Measurements from ENCODE around the gene SRSF8. TPM values are rescaled to one million over a fixed set of nuclear protein-coding genes. Genes with fewer than 3 reads are reported as not detected.

Gene SRSF8
- total RNA-seq, 1 donor from 2014 or later, result 28.7 TPM

DNA sequence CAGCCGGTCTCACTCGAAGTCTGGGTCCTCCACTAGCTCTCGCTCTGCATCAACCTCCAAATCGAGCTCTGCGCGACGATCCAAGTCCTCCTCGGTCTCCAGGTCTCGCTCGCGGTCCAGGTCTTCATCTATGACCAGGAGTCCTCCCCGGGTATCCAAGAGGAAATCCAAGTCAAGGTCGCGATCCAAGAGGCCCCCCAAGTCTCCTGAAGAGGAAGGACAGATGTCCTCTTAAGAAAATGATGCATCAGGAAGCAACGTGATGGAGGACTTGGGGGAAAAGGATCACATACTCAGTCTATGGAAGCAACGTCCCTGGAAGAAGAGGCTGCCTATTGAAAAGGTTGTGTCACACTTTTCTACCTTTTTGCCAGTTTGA, 1.1 kb downstream of the SRSF8 start:
- DNase-seq (ENCODE audit: low read depth), result peak; percentile 66

DNA sequence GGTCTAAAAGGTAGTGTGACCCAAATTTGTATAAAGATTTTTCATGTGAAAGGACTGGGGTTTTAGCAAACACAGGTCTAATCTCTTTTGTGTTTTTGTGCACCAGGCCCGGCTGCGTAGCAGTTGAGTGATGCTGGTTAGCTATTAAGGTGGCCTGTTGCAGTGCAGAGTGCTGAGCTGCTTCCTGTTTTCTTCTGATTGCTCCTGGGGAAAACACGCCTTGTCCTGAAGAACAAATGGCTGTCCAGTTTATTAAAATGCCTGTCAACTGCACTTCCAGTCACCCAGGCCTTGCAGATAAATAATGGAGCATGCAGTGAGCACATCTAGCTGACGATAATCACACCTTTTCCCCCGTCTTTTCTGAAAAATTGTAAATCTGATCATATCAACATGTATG, 1.8 kb downstream of the SRSF8 start:
- peak; percentile 95 for DNase-seq (ENCODE audit: low read depth)

- no peak for DNase-seq (ENCODE audit: low read depth)
These were observed 3.8 kb downstream of the SRSF8 start for GRCh38 chr11:95070471-95070870.

- no peak for DNase-seq (ENCODE audit: low read depth)
These were observed 6.2 kb downstream of the SRSF8 start for GRCh38 chr11:95072948-95073347.

DNA sequence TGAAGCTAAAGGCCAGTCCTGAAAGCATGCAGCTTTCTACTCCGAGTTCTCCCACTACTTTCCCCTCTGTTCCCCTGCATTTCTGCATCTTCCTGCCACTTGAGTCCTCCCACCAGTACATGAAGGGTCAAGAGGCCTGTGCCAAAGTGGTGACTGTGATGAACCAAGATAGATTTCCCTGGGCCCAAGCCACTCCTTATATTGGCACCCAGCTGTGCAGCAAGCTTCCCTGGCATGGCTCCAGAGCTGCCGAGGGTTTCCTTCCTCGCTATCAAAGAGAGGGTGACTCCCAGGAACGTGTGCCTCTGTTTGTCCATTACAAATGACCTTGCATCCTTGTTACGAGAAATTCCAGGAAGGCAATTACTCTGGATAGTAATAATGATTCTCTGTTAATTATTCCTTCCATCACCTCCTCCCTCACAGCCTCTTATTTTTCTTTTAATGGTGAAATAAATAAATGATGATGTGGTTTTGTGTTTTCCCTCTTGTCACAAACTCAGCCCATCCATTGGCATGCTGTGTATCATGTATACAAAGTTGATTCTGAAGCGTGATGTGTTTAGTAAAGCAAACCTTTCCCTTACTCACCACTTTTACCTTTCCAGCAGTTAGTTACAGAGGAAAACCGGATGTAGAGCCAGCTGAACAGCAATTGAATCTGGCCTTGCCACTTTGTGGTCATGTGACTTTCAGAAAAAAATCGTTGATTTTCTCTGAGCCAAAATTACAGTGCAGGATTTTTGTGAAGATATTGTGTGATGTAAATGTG, 8.3 kb downstream of the SRSF8 start:
- DNase-seq (ENCODE audit: low read depth), result peak; percentile 85

DNA sequence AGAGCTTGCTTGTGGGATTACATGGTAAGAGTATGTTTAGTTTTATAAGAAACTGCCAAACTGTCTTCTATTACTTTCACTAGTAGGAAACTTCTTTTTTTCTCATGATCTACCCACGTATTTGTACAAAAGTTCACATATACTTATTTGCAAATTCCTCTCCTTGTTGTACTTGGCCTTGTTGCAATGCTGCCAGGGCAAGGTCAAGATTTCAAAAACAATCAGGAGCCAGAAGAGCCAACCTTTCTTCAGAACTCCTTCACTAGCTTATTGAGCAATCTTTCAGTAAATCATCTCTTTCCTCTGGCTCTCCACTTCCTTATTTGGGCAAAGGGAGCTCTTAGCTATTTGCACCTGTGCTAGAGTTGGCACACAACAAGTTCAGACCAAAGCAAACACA, 9.7 kb downstream of the SRSF8 start:
- DNase-seq (ENCODE audit: low read depth), result no peak

DNA sequence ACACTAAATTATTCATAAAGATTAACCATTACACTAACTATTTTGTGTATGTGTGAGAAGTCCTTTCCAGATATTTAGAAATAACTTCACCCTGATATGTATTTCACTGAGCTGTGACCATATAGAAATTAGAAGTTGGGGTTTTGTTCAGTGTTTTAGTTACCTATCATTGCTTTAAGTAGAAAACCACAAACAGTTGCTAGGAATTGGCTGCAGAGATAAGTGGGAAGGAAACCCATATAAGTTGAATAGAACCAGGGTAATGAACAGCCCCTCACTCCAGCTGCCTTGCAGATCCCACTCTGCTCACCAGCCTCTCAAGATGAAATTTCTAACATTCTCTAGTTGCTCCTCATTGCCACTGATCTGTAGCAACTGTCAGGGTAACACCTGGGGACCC, 10.3 kb downstream of the SRSF8 start:
- DNase-seq (ENCODE audit: low read depth), result no peak

DNA sequence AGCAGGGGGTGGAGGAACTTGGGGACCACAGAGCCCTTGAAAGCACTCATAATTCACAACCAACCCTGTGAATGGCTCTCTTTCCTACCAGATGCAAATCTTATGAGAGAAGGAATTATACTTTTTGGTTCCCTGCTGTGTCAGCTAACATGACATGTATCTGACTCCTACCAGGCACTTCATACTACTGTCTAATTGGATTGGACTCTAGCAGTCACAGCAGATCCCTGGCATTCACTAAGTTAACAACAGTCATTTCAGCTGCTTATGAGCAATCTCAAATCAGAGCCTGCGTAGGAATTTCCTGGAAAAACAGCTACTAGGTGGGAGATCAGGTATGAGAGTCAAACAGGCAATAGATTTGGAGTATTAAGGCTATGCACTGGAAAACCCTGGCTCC, 11.8 kb downstream of the SRSF8 start:
- no peak for DNase-seq (ENCODE audit: low read depth)

DNA sequence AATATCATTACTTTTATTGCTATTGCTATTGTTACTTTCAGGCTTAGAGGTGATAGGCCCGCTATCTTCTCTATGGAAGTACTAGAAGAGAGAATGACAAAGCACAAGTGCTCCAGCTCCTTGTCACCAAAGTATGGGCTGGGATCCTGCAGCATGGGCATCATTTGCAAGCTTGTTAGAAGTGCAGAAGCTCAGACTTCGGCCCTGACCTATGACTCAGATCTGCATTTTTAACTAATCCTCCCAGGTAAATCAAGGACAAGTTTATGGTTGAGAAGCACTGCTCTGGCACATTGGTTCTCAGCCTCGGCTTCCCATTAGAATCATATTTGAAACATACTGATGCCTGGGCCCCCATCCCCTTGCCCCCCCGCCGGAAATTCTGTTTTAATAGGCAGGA, 14.3 kb downstream of the SRSF8 start:
- DNase-seq (ENCODE audit: low read depth), result no peak

DNA sequence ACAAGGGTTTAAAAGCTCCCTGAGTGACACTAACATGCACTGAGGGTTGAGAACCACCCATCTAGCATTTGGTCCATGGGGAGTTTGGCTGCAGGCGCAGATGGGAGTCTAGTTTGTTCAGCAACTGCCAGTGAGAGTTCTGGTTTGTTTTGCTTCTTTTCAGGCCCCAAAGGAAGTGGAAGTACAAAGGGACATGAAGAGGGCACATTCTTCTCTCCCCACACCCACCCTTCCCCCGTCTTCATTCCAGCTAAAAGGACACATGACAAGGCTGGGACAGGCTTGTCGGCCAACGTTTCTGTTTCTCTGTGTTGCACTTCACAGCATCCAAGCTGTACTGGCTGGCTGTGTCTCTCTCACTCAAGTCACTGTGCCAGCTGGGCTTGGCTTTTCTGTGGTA, 14.7 kb downstream of the SRSF8 start:
- DNase-seq (ENCODE audit: low read depth), result no peak

DNA sequence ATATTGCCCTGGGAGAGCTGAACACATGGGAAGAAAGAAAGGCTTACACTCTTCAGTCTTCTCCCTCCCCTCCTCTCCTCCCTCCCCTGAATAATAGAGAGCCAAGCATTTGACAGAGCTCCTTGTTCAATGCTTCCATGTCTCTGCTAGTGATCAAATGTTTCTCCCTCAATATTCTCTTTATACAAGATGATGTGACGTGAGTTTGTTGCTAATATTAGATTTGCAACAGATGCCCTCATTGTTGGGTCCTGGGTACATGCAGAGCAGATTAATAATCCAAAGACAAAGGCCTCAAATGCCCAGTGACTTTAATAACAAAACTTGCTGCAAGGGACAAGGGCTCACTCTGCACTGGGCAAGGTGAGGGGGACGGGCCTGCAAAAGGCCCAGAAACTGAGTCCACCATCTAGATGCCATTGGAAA, 15.9 kb downstream of the SRSF8 start:
- DNase-seq (ENCODE audit: low read depth), result no peak

DNA sequence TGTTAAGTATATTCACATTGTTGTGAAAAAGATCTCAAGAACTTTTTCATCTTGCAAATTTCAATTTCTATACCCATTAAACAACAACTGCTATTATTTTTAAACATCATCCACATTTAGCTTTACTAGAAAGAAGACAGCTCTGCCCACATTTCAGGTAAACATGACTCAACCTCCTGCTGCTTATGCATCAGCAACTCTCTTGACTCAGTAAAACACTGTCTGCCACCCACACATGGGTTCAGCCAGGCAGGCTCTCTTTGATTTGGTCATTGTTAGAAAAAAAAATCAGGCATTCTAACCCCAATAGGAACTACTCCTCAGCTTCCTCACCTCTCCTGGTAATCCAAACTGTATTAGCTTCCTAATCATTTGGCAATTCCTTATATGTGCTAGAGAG, 17.8 kb downstream of the SRSF8 start:
- DNase-seq (ENCODE audit: low read depth), result no peak

GRCh38 chr11:95085117-95085816, 18.5 kb downstream of the SRSF8 start:
- DNase-seq (ENCODE audit: low read depth), result no peak

DNA sequence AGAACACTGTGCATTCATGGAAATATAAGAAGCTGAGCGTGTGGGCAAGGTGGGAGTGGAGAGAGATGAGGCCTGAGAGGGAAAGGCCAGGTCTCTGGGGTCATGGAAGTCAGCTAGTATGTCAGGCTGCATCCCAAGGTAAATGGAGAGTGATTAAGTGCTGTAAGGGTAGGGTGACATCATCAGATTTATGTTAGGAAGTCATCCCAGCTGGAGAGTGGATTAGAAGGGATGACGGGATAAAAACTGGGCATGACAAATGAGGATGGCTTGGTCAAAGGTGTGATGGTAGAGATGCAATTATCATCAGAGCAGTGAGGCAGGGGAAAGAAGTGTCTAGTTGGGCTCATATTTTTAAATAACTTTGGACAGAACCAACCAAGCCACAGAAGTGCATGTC, 19.4 kb downstream of the SRSF8 start:
- DNase-seq (ENCODE audit: low read depth), result no peak

DNA sequence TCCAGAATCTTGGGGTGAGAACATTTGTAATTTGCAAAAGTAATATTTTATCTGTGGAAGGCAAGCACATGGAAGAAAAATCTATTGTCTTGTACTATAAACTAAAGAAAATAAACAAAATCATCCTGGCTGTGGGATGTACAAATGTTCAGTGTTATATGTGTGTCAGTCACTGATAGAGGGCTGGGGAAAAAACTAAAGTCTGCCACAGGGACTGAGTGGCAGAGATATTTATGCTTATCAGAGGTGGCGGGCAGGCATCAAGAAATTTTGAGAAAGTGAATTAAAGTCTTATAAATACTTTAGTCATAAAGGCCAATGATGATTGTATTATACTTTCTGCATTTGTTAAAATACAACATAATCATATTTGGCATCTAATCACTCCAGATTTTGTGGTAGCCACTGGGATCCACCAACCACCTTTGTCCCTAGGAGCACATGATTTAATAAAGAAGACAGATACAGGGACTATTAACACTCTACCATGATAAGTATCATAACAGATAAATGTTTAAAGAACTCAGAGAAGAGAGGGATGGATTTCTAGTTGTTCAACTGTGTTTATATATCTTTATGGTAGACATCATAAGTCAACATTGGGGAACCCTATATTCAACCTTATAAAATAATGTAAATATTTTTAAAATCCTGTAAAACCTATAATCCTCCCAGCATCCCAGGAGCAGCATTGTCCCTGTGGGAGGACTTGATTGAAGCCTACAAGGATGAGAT, 20.3 kb downstream of the SRSF8 start:
- no peak for DNase-seq (ENCODE audit: low read depth)

GRCh38 chr11:95088946-95089619, 22.4 kb downstream of the SRSF8 start:
- no peak for DNase-seq (ENCODE audit: low read depth)

DNA sequence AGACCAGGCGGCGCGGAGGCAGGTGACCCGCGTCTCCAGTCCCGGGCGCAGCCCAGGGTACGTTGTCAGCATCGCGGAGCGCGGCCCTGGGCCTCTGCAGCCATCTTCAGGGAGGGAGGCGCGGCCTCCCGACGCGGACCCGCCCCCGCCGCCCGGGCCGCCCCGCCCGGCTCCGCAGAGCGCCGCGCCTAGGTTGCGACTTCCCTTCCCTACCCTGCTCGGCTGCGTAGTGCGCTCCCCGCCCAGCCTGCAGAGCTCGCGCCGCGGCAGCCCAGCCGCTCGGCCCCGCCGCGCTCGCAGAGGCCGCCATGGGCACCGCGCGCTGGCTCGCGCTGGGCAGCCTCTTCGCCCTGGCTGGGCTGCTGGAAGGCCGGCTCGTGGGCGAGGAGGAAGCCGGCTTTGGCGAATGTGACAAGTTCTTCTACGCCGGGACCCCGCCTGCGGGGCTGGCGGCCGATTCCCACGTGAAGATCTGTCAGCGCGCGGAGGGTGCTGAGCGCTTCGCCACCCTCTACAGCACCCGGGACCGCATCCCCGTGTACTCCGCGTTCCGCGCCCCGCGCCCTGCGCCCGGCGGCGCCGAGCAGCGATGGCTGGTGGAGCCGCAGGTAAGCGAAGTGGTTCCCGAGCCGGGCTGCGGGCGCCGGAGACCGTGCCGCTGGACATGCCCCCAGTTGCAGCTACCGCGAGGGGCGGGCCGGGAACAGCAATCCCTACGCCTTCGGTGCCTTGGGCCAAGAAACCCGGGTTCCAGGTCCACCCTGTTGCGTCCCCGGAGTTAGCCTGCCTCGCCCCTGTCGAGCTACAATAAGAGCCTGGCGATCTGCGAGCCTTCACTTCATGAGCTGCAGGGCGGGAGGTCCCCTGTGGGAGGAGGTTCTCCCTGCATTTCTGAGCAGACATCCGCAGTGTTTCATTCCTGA, 23.2 kb downstream of the SRSF8 start, which contains the start of gene ENDOD1:
Gene ENDOD1, plus strand, starts transcription at position 227 of the 923 bp plus-strand sequence. Its CDS starts 82 bp downstream, at position 309.
- peak; percentile 84 for DNase-seq (ENCODE audit: low read depth)

GRCh38 chr11:95091663-95092180, 25.0 kb downstream of the SRSF8 start:
- DNase-seq (ENCODE audit: low read depth), result no peak

- DNase-seq (ENCODE audit: low read depth), result peak; percentile 34
These were observed 26.0 kb downstream of the SRSF8 start for GRCh38 chr11:95092549-95093324.

Data from myocyte (in vitro differentiated cells).